Neural progenitor cell (in vitro differentiated cells): ENCODE results near the gene GLIS2. TPM values are rescaled to one million over a fixed set of nuclear protein-coding genes. Genes with fewer than 3 reads are reported as not detected.

Source experiments
- DNase-seq: peaks from one replicate; pipeline ENCODE4 v3.0.0-alpha.2; 2016; ENCODE audit warnings: low spot score
- H2AFZ ChIP-seq: fragments of 200-600 bp; sonication (generic); replicated peaks from 2 replicates; pipeline ENCODE4 v1.6.1; 2016; ENCODE audit warnings: antibody characterized with exemption
- H3F3A ChIP-seq: fragments of 200-600 bp; sonication (generic); 2 replicates; pipeline ENCODE4 v1.6.1; 2016; ENCODE audit warnings: antibody characterized with exemption, low read depth
- H3K27ac ChIP-seq: fragments of 200-600 bp; sonication (generic); 2 replicates; pipeline ENCODE4 v1.5.1; 2016; ENCODE audit warnings: mild to moderate bottlenecking
- H3K27me3 ChIP-seq: fragments of 200-600 bp; sonication (generic); 2 replicates; pipeline ENCODE4 v1.6.1; 2016; ENCODE audit warnings: mild to moderate bottlenecking, moderate library complexity
- H3K36me3 ChIP-seq: fragments of 200-600 bp; sonication (generic); 2 replicates; pipeline ENCODE4 v1.5.1; 2016
- H3K4me1 ChIP-seq: fragments of 200-600 bp; sonication (generic); 2 replicates; pipeline ENCODE4 v1.6.1; 2016; ENCODE audit warnings: mixed run types
- H3K4me2 ChIP-seq: fragments of 200-600 bp; sonication (generic); 2 replicates; pipeline ENCODE4 v1.6.1; 2016
- H3K4me3 ChIP-seq: fragments of 200-600 bp; sonication (generic); 2 replicates; pipeline ENCODE4 v1.5.1; 2016
- H3K79me2 ChIP-seq: fragments of 200-600 bp; sonication (generic); 2 replicates; pipeline ENCODE4 v1.6.1; 2016; ENCODE audit warnings: low read depth
- H3K9ac ChIP-seq: fragments of 200-600 bp; sonication (generic); 2 replicates; pipeline ENCODE4 v1.6.1; 2016
- H3K9me3 ChIP-seq: fragments of 200-600 bp; sonication (generic); 2 replicates; pipeline ENCODE4 v1.5.1; 2016; ENCODE audit warnings: low read depth
- H4K20me1 ChIP-seq: fragments of 200-600 bp; sonication (generic); 2 replicates; pipeline ENCODE4 v1.6.1; 2016; ENCODE audit warnings: low read depth
- H3K27ac Mint-ChIP-seq: 3 replicates; pipeline ENCODE4 v1.8.0; 2021; ENCODE audit warnings: mixed read lengths
- H3K27me3 Mint-ChIP-seq: 2 replicates; pipeline ENCODE4 v1.8.0; 2022; ENCODE audit warnings: low read depth, mild to moderate bottlenecking, inconsistent platforms, moderate library complexity, mixed read lengths; ENCODE audit not compliant: insufficient read depth
- H3K36me3 Mint-ChIP-seq: 3 replicates; pipeline ENCODE4 v1.8.0; 2021; ENCODE audit warnings: mixed read lengths
- H3K4me1 Mint-ChIP-seq: 3 replicates; pipeline ENCODE4 v1.8.0; 2021; ENCODE audit warnings: mixed read lengths
- H3K4me3 Mint-ChIP-seq: 3 replicates; pipeline ENCODE4 v1.8.0; 2021; ENCODE audit warnings: mild to moderate bottlenecking, moderate library complexity, mixed read lengths
- H3K9me3 Mint-ChIP-seq: 3 replicates; pipeline ENCODE4 v1.8.0; 2020; ENCODE audit warnings: mixed read lengths
- CTCF ChIP-seq: fragments of 200-600 bp; sonication (generic); IDR thresholded peaks from 2 replicates; pipeline ENCODE4 v1.5.1; 2017; ENCODE audit warnings: antibody characterized with exemption, mild to moderate bottlenecking
- EZH2 ChIP-seq: fragments of 200-600 bp; sonication (generic); IDR thresholded peaks from 2 replicates; pipeline ENCODE4 v1.6.1; 2017; ENCODE audit warnings: antibody characterized with exemption, mild to moderate bottlenecking, moderate library complexity
- EZH2phosphoT487 ChIP-seq: fragments of 200-600 bp; sonication (generic); IDR thresholded peaks from 2 replicates; pipeline ENCODE4 v1.6.1; 2017; ENCODE audit warnings: antibody characterized with exemption
- total RNA-seq: library from RNA; depleted of rRNA; stranded (reverse); fragments of >200 nt; gene quantifications from 2 replicates; pipeline ENCODE4 v1.2.3, GENCODE V29; 2015; ENCODE audit warnings: low replicate concordance

Gene GLIS2
- total RNA-seq, 1 donor from 2014 or later = 0.15 TPM

GRCh38 chr16:4358236-4358635, 42.4 kb downstream of the GLIS2 start:
- H3K27ac Mint-ChIP-seq = no peak overlapping the region
- no peaks in the 10 kb centered on the region for H3K36me3 ChIP-seq

GRCh38 chr16:4358831-4359561, 43.1 kb downstream of the GLIS2 start:
- H3K27ac ChIP-seq = no peak overlapping the region
- Mint-ChIP-seq H3K4me1 (peaks cover 6% of the 10 kb centered on the region), H3K27me3 (peaks cover 5% of the 10 kb centered on the region), H3K27ac (peak overlapping the region; percentile 57), H3K4me3 (peak overlapping the region; percentile 43), H3K36me3 (peaks cover 2% of the 10 kb centered on the region), H3K9me3 (no peaks in the 10 kb centered on the region)
- H4K20me1 ChIP-seq = no peaks in the 10 kb centered on the region
- no peaks in the 10 kb centered on the region for H3F3A ChIP-seq
- no peaks in the 10 kb centered on the region for H3K9me3 ChIP-seq
- DNase-seq = peak; percentile 88
- no peak for TF ChIP-seq EZH2
- peak; percentile 99 for TF ChIP-seq CTCF
- no peaks in the 10 kb centered on the region for H3K79me2 ChIP-seq
- no peaks in the 10 kb centered on the region for H3K4me1 ChIP-seq
- H3K36me3 ChIP-seq = no peaks in the 10 kb centered on the region
- no peak overlapping the region for H2AFZ ChIP-seq
- no peak overlapping the region for H3K9ac ChIP-seq
- no peaks in the 10 kb centered on the region for H3K27me3 ChIP-seq
- H3K4me2 ChIP-seq = no peak overlapping the region
- H3K4me3 ChIP-seq = no peak overlapping the region

More at GRCh38 chr16:4358236-4358635, 42.4 kb downstream of the GLIS2 start:
- Histone ChIP-seq H3K9ac (no peak overlapping the region), H3K27me3 (no peaks in the 10 kb centered on the region), H3F3A (no peaks in the 10 kb centered on the region), H3K4me1 (no peaks in the 10 kb centered on the region), H3K4me3 (no peak overlapping the region), H3K27ac (no peak overlapping the region), H3K9me3 (no peaks in the 10 kb centered on the region), H3K4me2 (no peak overlapping the region), H4K20me1 (no peaks in the 10 kb centered on the region), H2AFZ (no peak overlapping the region), H3K79me2 (no peaks in the 10 kb centered on the region)
- H3K9me3 Mint-ChIP-seq = no peaks in the 10 kb centered on the region
- TF ChIP-seq EZH2phosphoT487 (no peak), EZH2 (no peak), CTCF (no peak)
- H3K36me3 Mint-ChIP-seq = peaks cover 2% of the 10 kb centered on the region
- H3K4me3 Mint-ChIP-seq = no peak overlapping the region
- H3K4me1 Mint-ChIP-seq = peaks cover 6% of the 10 kb centered on the region
- H3K27me3 Mint-ChIP-seq = peaks cover 10% of the 10 kb centered on the region
- DNase-seq = no peak

GRCh38 chr16:4359914-4360313, 44.0 kb downstream of the GLIS2 start:
- Histone ChIP-seq H3K9me3 (no peaks in the 10 kb centered on the region), H3K27me3 (no peaks in the 10 kb centered on the region), H3K9ac (no peak overlapping the region), H3K4me2 (no peak overlapping the region), H3K27ac (no peak overlapping the region), H3K4me3 (no peak overlapping the region), H2AFZ (no peak overlapping the region), H4K20me1 (no peaks in the 10 kb centered on the region), H3K36me3 (no peaks in the 10 kb centered on the region), H3F3A (no peaks in the 10 kb centered on the region), H3K79me2 (no peaks in the 10 kb centered on the region), H3K4me1 (no peaks in the 10 kb centered on the region)
- Mint-ChIP-seq H3K36me3 (peaks cover 2% of the 10 kb centered on the region), H3K27ac (no peak overlapping the region), H3K9me3 (no peaks in the 10 kb centered on the region), H3K4me1 (peaks cover 6% of the 10 kb centered on the region), H3K27me3 (peaks cover 3% of the 10 kb centered on the region), H3K4me3 (no peak overlapping the region)
- no peak for DNase-seq
- no peak for TF ChIP-seq CTCF
- no peak for TF ChIP-seq EZH2phosphoT487
- no peak for TF ChIP-seq EZH2
